GM19395 (cell line): ENCODE measurements around the gene LGALS3BP.

Experiments used
- ATAC-seq: cut with Tn5 transposase; IDR thresholded peaks from one replicate; pipeline ENCODE4 v1.9.1; 2021; ENCODE audit warnings: mild to moderate bottlenecking, moderate library complexity; ENCODE audit not compliant: unreplicated experiment

Gene LGALS3BP

DNA sequence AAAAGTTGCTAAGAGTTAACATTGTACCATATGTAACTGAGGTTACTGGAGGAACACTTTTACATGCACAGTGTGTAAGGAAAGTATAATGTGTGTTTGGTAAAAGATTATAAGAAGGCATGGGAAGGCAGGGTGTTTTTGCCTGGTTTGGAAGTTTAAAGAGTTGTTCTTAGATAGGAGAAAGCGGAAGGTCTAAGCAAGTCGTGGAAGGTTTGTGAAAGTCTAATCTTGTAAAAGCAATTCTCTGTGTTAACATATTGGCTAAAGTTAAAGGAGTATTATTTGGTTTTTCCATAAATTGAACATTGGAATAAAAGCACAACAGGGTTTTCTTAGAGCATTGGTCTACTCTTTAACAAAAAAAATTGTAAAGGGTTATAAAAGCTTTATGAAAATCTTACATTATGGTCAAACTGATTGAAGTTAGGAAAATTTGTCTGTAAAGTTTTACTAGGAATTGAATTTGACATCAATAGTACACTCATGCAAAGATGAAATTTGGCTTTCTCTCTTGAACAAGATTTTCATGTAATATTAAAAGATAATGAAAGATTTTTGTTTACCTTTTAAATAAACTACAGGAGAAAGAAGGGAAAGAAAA lies 34.5 kb upstream of the LGALS3BP start:
- no peak for ATAC-seq

DNA sequence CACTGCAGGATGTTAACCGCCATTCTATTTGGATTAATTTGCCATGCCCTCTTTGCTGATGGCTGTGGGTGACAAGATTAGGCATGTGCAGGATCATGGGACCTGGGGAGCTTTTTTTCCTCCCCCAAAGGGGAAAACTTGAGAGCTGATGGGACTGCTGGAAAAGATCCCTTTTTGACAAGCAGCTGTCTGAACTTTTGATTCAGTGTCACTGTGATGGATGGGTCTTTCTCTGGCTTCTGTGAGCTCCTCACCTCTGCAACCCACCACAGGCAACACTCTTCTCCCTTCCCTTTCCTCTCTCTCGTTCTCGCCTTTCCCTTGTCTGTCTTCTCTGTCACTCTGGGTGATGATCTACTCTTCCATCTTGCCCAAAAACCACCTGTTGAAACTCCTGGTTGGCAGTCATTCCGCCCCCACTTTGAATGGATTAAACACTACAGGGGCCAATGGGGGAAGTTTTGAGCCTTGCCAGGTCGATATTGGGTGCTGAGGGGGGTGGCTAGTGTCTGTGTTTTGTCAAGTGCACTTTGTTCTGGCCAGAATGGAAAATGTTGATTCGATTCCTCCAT lies 32.9 kb upstream of the LGALS3BP start:
- no peak for ATAC-seq

DNA sequence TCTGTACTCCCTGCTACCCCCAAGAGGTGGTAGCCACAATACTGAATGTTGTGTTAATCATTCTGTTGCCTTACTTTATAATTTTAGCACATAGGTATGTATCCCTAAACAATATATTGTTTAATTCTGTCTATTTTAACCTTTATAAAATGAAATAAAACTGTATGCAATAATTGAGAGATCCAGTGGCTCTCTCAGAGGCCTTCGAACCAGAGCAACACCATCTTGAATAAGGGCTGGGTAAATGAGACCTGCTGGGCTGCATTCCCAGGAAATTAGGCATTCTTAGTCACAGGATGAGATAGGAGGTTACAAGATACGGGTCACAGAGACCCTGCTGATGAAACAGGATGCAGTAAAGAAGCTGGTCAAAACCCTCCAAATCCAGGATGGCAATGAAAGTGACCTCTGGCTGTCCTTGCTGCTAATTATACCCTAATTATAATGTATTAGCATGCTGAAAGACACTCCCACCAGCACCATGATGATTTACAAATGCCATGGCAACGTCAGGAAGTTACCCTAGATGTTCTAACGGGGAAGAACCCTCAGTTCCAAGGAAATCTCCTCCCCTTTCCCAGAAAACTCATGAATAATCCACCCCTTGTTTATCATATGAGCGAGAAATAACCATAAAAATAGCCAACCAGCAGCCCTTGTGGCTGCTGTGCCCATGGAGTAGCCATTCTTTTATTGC lies 31.9 kb upstream of the LGALS3BP start:
- ATAC-seq: no peak

DNA sequence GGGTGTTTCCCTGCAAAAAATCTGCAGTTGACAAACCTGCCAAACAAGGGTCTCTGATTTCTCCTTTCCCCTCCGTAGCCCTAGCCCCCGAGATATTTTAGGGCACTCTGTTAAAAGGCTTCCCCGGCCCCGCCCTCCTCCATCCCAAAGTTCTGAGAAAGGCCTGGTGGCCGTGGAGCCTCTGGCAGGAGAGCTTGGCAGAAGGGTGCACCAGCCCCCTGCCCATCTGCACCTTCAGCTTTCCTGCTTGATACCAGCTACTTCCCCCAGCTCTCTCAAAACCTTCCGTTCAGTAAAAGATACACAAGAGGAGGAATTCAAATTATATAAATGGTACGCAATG lies 30.6 kb upstream of the LGALS3BP start:
- ATAC-seq: no peak

DNA sequence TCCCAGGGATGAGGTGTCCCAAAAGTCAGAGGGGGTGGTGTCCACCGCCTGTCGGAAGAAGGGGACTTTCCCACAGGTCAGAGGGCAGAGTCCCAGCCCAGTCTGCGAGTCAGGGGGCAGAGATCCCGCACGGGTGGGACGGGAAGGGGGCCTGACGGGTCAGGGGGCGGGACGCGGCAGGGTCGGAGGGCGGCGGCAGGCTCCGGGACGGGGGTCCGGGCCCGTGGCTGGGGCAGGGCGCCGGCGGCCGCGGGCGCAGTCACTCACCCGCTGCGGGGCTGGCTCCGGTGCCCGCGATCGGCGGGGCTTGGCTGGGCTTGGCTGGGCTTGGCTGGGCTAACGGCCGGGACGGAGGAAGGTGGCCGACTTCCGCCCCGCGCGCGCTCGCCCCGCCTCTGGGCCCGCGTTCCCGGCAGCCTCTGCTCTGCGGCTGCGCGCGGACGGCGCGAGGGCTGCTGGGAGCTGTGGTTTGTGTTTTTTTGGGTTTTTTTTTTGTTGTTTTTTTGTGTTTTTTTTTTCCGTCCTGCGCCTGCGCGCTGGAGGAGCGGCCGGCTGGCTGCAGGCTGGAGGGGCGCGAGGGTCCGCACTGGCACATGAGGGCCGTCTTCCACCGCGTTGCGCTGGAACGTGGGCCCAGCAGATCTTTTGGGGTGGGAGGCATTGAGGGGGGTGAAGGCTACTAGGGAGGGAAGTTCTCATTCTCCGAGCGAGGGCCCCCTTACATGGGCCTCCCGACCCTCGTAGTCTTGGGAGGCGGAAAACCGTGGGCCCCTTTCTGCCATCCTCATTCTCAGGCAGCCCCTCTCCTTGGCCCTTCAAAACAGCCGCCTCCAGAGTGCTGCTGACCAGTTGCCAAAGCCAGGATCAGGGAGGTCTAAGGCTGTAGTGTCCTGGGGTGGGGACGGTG lies 29.9 kb upstream of the LGALS3BP start, which contains the start of gene CANT1:
CANT1 (minus strand) TSS at position 368 of the 907 bp plus-strand sequence. CDS start 12,142 bp downstream, outside the sequence.
- ATAC-seq: peak; percentile 85

DNA sequence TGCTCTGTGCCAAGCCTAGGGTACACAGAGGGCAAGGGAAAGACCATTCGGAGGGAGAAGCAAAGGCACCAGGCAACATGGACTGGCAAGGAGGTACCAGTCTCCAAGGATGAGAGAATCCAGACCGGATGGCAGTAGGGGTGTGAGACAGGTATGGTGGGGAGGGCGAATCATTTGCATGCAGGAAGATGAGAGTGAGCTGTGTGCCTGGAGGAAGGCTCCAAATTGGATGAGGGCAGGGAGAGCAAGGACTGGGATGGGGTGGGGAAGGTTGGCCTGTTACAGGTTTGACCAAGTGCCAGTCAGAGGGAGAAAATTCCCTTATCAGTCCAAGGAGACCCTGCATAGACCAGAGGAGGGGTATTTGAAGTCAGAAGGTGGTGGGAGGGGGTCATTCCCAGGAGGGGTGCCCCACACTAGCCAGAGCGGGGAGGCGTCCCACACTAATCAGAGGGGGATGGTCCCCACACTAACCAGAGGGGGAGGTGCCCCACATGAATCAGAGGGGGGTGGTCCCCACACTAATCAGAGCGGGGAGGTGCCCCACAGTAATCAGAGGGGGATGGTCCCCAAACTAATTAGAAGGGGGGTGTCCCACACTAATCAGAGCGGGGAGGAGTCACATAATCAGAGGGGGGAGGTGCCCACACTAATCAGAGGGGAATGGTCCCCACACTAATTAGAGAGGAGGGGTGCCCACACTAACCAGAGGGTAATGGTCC lies 29.1 kb upstream of the LGALS3BP start:
- ATAC-seq: no peak

DNA sequence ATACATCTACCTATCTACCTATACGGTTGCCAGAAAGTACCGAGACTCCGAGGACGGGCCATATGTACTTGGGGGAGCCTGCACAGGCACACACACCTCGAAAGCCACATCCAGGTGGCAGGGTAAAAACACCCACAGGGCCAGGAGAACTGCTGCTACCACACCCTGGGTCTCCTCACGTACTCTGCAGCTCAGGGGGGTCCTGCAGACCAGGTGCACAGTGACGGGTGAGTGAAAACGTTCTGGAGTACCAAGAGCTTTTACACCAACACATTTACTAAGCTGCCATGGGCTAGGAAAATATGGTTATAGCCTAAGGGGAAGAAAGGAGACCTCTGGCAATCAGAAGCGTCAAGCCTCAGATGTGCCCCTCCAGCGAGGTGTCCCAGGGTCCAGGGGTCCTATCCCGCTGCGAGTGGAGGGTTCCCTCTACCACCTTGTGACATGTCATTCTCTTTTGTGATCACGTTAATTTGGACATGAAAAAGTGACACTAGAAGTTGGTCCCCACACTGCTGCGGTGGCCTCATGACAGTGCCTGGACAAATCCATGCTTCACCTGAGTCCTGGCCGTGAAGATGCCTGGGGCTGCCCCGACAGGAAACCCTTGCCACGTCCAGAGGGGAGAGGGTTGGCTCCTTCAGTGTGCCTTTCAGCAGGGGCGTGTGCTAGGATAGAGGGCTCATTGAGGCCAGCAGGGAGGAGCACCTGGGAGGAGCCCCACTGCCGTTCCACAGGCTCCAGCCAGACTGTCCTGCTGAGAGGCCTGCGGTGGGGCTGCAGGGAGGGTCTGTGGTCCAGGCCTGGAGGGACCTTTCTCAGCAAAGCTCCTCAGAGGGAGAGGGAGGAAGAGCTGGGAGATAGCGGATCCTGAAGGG lies 28.0 kb upstream of the LGALS3BP start:
- no peak for ATAC-seq

DNA sequence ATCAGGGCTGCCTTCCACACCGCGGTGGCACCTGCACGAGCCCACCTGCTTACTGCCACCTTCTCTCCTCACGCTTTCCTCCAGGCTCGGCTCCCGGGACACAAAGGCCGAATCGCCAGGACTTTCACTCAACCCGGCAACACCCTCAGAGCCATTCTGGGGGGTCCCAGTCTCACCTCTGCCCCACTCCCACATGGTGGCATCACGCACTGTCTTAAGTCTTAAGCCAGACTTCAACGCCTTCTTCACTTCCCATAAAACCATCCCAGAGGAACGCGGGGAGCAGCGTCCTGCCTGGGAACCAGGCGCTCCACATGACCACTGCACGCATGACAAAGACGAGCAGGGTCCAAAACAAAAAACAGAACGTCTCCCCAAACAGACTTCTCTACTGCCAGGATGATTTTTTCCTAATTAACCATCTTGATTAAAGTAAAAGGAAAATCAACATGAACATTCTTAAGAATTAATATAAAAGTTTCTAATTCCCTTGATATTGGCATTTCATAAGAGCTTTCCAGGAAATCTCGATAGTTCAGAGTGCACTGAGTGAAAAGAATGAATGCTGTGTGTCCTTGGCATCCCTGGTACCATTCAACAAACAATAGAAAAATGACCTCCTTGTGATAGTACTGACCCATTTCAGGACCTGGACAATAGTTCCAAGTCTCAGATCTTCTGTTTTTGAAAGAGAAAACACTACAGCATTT lies 27.2 kb upstream of the LGALS3BP start:
- no peak for ATAC-seq

DNA sequence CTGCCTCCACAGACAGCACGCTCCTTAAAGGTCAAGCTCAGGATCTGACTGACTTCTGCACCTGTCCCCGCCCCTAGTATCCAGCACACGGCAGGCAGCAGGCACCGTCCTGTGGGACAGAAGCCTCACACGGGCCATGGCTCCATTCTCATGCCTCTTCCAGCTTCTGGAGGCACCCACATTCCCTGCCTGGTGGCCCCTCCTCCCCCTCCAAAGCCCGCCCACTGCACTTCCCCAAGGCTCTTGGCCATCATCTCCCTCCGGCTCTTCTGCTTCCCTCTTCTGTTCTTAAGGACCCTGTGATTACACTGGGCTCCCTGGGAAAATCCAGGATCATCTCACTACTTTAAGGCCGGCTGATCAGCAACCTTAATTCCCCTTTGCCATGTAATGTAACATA lies 26.3 kb upstream of the LGALS3BP start:
- ATAC-seq: no peak

DNA sequence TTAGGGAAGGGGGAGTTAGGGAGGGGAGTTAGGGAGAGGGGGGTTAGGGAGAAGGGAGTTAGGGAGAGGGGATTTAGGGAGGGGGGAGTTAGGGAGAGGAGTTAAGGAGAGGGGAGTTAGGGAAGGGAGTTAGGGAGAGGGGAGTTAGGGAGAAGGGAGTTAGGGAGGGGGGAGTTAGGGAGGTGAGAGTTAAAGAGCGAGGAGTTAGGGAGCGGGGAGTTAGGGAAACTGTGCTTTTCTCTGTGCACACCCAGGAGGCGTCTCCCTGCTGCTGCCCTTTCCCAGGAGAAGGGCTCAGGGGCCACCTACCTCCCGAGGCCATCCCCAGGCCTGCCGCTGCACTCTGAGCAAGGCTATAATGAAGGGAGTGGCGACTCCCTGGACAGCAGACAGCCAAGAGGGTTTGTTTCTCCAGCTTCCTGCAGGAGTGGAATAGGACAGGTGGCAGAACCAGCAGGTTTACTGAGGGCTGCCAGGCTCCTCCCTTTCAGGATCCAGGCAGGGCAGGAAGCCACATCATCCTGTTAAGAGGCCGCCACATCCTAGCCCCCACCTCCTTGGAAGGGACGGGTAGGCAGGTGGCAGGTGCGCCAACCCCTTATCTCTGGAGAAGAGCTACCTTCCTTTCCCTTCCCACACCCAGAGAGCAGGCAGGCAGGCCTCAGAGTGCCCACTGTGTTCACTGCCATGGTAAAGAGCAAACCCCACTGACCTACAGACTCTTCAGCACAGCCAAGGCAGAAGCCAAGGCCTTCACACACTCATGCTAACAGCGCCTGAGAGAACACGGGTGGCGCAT lies 25.5 kb upstream of the LGALS3BP start:
- no peak for ATAC-seq

DNA sequence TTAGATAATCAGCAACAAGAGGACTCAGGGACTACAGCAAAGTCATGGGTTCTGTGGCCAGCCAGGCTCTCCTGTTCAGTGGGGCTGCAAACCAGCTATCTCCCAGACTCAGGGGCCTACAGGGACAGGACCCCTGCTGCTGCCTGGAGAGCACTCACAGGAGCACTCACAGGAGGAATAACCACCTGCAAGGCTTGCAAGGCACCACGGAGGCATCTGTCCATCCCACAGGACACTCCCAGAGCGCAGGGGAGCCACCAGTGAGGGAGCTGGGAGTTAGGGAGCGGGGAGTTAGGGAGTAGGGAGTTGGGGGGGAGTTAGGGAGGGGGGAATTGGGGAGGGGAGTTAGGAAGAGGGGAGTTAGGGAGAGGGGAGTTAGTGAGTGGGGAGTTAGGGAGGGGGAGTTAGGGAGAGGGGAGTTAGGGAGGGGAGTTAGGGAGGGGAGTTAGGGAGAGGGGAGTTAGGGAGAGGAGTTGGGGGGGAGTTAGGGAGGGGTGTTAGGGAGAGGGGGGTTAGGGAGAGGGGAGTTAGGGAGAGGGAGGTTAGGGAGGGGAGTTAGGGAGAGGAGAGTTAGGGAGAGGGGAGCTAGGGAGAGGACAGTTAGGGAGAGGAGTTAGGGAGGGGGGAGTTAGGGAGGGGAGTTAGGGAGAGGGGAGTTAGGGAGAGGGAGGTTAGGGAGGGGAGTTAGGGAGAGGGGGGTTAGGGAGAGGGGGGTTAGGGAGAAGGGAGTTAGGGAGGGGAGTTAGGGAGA lies 24.1 kb upstream of the LGALS3BP start:
- ATAC-seq: no peak

DNA sequence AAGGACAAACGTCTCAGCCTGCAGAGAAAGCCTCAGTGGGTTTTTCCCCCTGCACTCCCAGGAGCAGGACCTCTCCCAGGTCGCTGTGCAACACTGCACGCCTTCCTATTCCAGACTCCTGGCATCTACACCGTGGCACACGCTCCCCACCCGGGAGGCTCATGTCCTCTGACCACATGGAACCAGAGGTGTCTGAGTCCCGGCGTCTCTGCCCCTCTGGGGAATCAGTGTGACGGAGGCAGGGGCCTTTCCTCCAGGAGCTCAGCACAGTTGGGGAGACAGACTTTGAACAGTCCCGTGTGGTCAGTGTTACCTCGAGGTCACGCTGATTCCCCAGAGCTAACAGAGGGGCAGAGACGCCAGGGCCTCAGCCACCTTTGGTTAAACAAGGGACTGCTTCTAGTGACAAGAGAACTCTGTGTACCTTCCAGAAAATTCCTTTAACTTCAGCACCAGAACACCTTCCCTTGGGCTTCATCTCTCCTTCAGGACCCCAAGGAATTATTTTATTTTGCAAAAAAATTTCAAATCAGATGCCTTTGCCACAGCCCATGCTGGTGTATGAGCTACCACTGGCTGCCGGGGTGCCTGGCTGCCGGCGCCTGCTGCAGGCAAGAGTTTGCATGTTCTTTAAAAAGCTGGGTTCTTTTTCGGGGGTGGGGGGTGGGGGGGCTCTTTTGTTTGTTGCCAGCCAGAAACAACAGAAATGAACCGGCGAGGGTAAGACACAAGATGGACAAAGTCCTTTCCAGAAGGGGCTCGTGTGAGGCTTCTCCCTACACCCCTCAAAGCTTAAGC lies 23.3 kb upstream of the LGALS3BP start:
- no peak for ATAC-seq

DNA sequence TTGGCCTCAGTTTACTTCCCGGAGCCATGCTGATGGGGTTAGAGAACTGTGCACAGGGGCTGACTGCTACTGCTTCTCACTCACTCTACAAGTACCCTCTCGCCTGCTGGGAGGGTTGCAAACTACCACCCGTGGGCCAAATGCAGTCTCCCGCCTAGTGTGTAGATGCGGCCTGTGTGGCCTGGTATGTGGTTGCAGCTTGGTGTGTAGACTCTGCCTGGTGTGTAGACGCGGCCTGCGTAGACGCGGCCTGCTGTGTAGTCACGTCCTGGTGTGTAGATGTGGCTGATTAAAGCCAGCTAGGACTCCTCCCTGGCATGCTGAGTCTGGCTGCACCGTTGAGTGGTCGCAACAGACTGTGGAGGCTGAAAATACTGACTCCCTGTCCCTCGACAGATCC lies 22.6 kb upstream of the LGALS3BP start:
- no peak for ATAC-seq

DNA sequence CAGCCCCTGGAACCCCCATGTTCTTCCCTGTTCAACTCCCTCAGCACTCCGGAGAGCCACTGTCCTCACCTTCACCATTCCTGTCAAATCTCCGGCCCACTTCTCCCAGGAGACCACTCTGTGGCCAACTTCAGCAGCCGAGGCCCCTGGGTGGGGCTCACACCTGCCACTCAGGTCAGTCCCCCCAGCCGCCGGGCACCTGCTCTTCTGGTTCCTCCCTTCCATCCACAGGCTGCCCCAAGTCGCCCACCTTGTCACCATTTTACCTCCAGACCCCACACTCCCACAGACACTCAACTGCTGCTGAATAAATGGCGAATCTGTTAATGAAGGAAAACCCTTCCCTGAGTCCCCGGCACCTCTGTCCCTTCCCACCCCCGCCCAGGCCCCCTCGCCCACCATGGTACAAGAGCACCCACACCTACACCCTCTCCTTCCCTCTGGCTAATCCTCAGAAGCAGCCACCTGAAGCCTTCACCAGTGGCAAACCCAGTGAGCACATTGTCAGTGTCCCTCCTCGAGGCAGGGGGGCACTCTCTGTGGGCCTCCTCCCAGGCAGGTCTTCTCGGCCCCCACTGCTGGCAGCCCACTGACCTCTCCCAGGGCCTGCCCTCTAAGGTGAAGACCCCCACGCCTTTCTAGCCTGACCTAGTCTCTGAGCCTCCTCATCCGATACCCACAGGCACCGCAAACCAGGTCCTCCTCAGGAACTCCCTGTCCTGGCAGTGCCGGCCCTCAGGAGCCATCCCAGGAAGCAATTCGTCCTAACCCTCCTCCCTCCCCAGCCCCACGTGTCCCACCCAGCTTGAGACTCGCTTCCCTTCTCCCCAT lies 21.7 kb upstream of the LGALS3BP start:
- no peak for ATAC-seq

DNA sequence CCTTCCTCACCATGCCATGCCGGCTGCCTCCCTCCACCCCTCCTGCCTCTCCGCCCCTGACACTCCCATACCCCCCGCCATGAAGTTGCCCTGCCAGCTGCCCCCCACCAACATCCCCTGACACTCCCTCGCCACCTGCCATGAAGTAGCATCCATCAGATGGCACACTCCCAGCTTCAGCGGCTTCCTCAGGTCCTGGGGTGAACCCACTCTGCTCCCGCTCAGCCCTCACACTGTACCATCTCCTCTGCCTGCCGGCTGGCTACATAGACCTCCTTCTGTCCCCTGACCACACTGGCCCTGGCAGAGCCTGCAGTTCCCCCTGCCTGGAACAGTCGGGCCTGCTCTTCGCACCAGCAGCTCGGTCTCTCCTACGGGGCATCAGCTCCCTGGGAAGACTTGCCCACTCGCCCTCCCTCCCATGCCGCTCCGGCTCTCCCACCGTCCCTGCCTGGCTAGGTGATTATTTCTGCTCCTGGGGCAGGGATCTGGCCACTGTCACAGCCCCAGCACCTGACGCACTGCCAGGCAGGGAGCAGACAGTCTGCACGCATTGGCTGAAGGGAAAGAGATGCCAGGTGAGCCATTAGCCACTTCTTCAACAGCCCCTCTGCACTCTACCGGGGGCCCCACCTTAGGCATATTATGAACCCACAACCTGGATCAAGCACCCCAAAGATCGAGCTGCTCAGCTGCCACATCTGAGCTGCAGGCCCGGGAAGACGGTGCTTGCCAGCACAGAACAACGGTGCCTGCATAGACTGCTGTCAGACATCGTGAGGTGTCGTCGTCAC lies 20.9 kb upstream of the LGALS3BP start:
- no peak for ATAC-seq
